ENCODE results near the gene FZD7.

DNA sequence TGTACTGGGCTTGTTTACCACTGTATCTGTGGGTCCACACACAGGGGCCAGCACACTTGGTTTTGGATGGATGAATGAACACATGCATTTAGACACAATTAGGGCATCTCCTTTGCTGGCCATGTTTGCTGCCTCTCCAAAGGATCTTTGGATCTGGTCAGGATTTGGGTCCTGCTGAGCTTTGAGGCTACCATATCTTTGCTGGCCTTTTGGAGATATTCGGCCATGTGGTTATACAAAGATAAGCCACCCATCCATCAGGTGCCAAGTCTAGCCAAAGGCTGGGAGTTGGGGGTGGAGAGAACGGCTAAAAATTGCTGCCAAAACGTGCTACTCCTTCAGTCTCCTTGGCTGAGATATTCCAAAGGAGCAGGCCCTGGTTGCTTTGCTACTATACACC lies 18.2 kb upstream of the FZD7 start:
- TF ChIP-seq, protein P1, sequence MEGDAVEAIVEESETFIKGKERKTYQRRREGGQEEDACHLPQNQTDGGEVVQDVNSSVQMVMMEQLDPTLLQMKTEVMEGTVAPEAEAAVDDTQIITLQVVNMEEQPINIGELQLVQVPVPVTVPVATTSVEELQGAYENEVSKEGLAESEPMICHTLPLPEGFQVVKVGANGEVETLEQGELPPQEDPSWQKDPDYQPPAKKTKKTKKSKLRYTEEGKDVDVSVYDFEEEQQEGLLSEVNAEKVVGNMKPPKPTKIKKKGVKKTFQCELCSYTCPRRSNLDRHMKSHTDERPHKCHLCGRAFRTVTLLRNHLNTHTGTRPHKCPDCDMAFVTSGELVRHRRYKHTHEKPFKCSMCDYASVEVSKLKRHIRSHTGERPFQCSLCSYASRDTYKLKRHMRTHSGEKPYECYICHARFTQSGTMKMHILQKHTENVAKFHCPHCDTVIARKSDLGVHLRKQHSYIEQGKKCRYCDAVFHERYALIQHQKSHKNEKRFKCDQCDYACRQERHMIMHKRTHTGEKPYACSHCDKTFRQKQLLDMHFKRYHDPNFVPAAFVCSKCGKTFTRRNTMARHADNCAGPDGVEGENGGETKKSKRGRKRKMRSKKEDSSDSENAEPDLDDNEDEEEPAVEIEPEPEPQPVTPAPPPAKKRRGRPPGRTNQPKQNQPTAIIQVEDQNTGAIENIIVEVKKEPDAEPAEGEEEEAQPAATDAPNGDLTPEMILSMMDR (IDR thresholded peaks at IDR 0.05) = no peak
- TF ChIP-seq EZH2 (IDR thresholded peaks at IDR 0.05; ENCODE audit: borderline replicate concordance, insufficient read depth, low read depth, low read length, poor library complexity, severe bottlenecking) = no peak

All from B cell (primary cell).